NCI-H2081 treated with DMSO at 0.1 percent for 48 hours (cell line): ENCODE results near the gene HSPA12B.

Experiments
- DNase-seq: peaks from one replicate; lab custom pipeline; 2025; lab: John Stamatoyannopoulos, UW

HSPA12B gene

GRCh38 chr20:3732327-3733118, at the start of gene HSPA12B:
TSS of gene HSPA12B (plus strand) at chr20:3732685. CDS start at chr20:3738675, 5,990 bp downstream.
- no peak for DNase-seq

- DNase-seq, result no peak
Observed at GRCh38 chr20:3685341-3685740, 47.1 kb upstream of the HSPA12B start.

GRCh38 chr20:3686421-3686820, 46.1 kb upstream of the HSPA12B start:
- no peak for DNase-seq

GRCh38 chr20:3686867-3687321, 45.6 kb upstream of the HSPA12B start:
- no peak for DNase-seq

GRCh38 chr20:3687655-3688054, 44.8 kb upstream of the HSPA12B start:
- no peak for DNase-seq

- no peak for DNase-seq
Observed at GRCh38 chr20:3689978-3690377, 42.5 kb upstream of the HSPA12B start.

GRCh38 chr20:3690413-3690812, 42.1 kb upstream of the HSPA12B start:
- DNase-seq, result no peak

GRCh38 chr20:3691306-3691705, 41.2 kb upstream of the HSPA12B start:
- DNase-seq, result no peak

GRCh38 chr20:3691897-3692296, 40.6 kb upstream of the HSPA12B start:
- DNase-seq, result no peak

GRCh38 chr20:3692706-3693294, 39.7 kb upstream of the HSPA12B start:
- DNase-seq, result no peak

- DNase-seq, result no peak
Observed at GRCh38 chr20:3693376-3693775, 39.1 kb upstream of the HSPA12B start.

GRCh38 chr20:3694864-3695263, 37.6 kb upstream of the HSPA12B start:
- DNase-seq, result no peak

GRCh38 chr20:3696200-3696599, 36.3 kb upstream of the HSPA12B start:
- DNase-seq, result no peak

GRCh38 chr20:3696745-3697587, 35.5 kb upstream of the HSPA12B start:
- no peak for DNase-seq

- no peak for DNase-seq
Observed at GRCh38 chr20:3697588-3698305, 34.7 kb upstream of the HSPA12B start.

GRCh38 chr20:3698591-3699001, 33.9 kb upstream of the HSPA12B start:
- no peak for DNase-seq

- no peak for DNase-seq
Observed at GRCh38 chr20:3699037-3699436, 33.4 kb upstream of the HSPA12B start.

- DNase-seq, result no peak
Observed at GRCh38 chr20:3701061-3701998, 31.2 kb upstream of the HSPA12B start.

GRCh38 chr20:3702611-3703391, 29.7 kb upstream of the HSPA12B start:
- no peak for DNase-seq

GRCh38 chr20:3704087-3704486, 28.4 kb upstream of the HSPA12B start:
- no peak for DNase-seq
